ENCODE data around the gene SIGLEC11. TPM values are rescaled to one million over a fixed set of nuclear protein-coding genes. Genes with fewer than 3 reads are reported as not detected.

Gene SIGLEC11
- total RNA-seq, 1 experiment from 2014 or later, result not detected

DNA sequence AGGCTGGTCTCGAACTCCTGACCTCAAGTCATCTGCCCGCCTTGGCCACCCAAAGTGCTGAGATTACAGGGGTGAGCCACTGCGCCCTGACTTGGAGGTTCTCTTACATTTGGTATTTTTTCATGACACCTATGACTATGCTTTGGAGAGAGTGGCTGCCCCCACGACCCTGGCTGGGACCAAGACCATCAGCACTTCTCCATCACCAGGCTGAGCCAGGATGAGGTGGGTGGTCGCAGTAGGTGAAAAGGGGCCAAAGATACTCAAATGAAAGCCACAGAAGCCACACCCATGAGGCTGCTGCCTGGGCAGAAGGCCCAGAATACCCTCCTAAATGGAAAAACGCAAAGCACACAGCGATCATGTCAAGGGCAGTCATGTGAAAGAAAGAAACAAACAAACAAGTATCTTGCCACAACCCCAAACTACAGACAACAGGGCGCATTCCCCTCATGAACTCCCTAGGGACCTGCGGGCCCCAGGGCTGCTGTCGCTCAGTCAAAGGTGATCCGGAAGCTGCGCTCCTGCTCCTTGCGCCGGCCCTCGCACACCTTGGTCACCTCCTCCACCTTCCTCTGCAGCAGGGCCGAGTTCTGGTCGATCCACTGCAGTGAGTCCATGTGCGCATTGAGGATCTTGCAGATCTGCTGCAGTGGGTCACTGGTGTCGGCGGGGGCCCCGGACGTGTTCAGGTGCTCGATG, 53.1 kb downstream of the SIGLEC11 start:
- Histone ChIP-seq H3K9me2 (replicated peaks; ENCODE audit: low read length) (no peaks in the 10 kb centered on the region), H3K79me2 (ENCODE audit: low read length) (no peaks in the 10 kb centered on the region; the same call in 1 of the 2 replicates), H2AFZ (ENCODE audit: low read length) (no peak overlapping the region), H3F3A (ENCODE audit: low read length, unreplicated experiment) (no peaks in the 10 kb centered on the region), H4K20me1 (ENCODE audit: low read length) (peaks cover 28% of the 10 kb centered on the region), H3K4me2 (ENCODE audit: low read length) (no peak overlapping the region), H3K36me3 (ENCODE audit: low read depth, low read length) (peaks cover 46% of the 10 kb centered on the region), H3K27ac (ENCODE audit: low read length) (no peak overlapping the region), H3K27me3 (ENCODE audit: low read length) (no peaks in the 10 kb centered on the region), H3K9me3 (ENCODE audit: low read length) (no peaks in the 10 kb centered on the region), H3K9ac (ENCODE audit: low read length) (no peak overlapping the region), H3K4me1 (ENCODE audit: insufficient read depth, low read length) (no peaks in the 10 kb centered on the region), H3K4me3 (ENCODE audit: low read length) (no peak overlapping the region)
- DNase-seq, result no peak
- BruUV-seq (replicated peaks), result no TSS peak
- TF ChIP-seq EZH2 (IDR thresholded peaks at IDR 0.05; ENCODE audit: low read length, unreplicated experiment) (no peak), EZH2phosphoT487 (IDR thresholded peaks at IDR 0.05; ENCODE audit: borderline replicate concordance, low read length) (no peak)
- TF ChIP-seq, protein P1, sequence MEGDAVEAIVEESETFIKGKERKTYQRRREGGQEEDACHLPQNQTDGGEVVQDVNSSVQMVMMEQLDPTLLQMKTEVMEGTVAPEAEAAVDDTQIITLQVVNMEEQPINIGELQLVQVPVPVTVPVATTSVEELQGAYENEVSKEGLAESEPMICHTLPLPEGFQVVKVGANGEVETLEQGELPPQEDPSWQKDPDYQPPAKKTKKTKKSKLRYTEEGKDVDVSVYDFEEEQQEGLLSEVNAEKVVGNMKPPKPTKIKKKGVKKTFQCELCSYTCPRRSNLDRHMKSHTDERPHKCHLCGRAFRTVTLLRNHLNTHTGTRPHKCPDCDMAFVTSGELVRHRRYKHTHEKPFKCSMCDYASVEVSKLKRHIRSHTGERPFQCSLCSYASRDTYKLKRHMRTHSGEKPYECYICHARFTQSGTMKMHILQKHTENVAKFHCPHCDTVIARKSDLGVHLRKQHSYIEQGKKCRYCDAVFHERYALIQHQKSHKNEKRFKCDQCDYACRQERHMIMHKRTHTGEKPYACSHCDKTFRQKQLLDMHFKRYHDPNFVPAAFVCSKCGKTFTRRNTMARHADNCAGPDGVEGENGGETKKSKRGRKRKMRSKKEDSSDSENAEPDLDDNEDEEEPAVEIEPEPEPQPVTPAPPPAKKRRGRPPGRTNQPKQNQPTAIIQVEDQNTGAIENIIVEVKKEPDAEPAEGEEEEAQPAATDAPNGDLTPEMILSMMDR (conservative IDR thresholded peaks at IDR 0.05; ENCODE audit: low read depth, low read length), result no peak
- POLR2A ChIA-PET (ENCODE audit: unreplicated experiment), result no interaction called here
- CTCF ChIA-PET, result no interaction called here
- intact Hi-C loops (cut with micrococcal nuclease), result no loop called here
- no peak for ATAC-seq

DNA sequence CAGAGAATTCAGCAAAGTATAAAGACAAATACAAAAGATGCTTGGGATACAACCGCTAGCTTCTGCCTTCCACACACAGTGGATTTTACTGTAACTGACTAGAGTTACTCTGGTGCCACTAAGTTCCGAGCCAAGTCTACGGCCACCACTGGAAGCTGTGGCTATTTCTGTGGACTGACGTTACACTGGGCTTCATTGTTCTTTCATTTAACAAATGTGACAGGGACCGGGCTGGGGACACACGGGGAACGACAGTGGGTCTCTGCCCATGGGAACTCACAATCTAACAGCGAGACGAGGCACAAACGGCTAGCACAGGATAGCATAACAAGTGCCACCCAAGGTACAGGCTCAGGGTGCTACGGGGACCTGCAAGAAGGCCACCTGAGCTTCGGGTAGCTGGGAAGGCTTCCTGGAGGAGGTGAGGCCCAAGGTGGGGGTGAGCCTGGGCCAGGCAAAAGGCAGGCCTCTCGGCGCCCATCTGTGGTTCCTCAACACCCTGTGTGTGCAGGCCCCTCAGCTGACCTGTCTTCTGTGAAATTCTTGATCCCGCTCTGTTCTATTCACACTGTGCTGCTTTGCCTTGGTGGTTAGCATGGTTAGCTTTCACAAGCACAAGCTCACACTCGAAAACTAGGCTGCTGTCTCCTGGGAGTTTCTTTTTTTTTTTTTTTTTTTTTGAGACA, 54.0 kb downstream of the SIGLEC11 start:
- peaks cover 39% of the 10 kb centered on the region for H3K36me3 ChIP-seq (ENCODE audit: low read depth, low read length)
- intact Hi-C loops (cut with micrococcal nuclease), result no loop called here
- no peaks in the 10 kb centered on the region for H3K9me2 ChIP-seq (replicated peaks; ENCODE audit: low read length)
- DNase-seq (no peak), ATAC-seq (no peak)
- H2AFZ ChIP-seq (ENCODE audit: low read length), result no peak overlapping the region
- no peaks in the 10 kb centered on the region for H3K4me1 ChIP-seq (ENCODE audit: insufficient read depth, low read length)
- TSS peak; percentile 33 for BruUV-seq (replicated peaks)
- no peaks in the 10 kb centered on the region for H3K79me2 ChIP-seq (ENCODE audit: low read length)
- no peak overlapping the region for H3K9ac ChIP-seq (ENCODE audit: low read length)
- no peak for TF ChIP-seq EZH2 (IDR thresholded peaks at IDR 0.05; ENCODE audit: low read length, unreplicated experiment)
- TF ChIP-seq, protein P1 (conservative IDR thresholded peaks at IDR 0.05; ENCODE audit: low read depth, low read length), result no peak
- no peak for TF ChIP-seq EZH2phosphoT487 (IDR thresholded peaks at IDR 0.05; ENCODE audit: borderline replicate concordance, low read length)
- POLR2A ChIA-PET (ENCODE audit: unreplicated experiment), result interaction anchor here (0.6 kb wide), 1 partner anchor 705 kb away, joined by 6 read pairs; no protein-coding TSS in a partner anchor
- H3K4me2 ChIP-seq (ENCODE audit: low read length), result no peak overlapping the region
- CTCF ChIA-PET, result no interaction called here
- no peaks in the 10 kb centered on the region for H3K27me3 ChIP-seq (ENCODE audit: low read length)
- H4K20me1 ChIP-seq (ENCODE audit: low read length), result peaks cover 28% of the 10 kb centered on the region
- H3K9me3 ChIP-seq (ENCODE audit: low read length), result no peaks in the 10 kb centered on the region
- no peak overlapping the region for H3K4me3 ChIP-seq (ENCODE audit: low read length)
- no peak overlapping the region for H3K27ac ChIP-seq (ENCODE audit: low read length)
- H3F3A ChIP-seq (ENCODE audit: low read length, unreplicated experiment), result no peaks in the 10 kb centered on the region

DNA sequence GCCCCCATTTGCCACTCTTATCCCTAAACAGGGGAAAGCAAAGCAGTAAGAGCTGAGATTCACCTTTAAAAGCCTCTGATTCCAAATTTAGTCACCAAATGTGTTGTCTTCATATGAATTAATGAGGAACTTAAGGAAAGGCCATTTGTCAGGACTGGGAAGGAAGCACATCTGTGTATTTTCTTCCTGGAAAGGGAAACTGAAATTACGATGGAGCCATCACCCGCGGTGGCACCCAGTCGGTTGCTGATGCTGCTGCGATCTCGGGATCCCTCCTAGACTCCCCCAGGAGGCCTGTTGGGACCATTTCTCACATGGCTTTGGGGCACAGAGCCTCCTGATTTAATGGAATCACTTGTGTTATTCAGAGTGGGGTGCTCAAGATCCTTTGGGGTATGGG, 56.8 kb downstream of the SIGLEC11 start:
- no peak for TF ChIP-seq EZH2 (IDR thresholded peaks at IDR 0.05; ENCODE audit: low read length, unreplicated experiment)
- no peak for TF ChIP-seq EZH2phosphoT487 (IDR thresholded peaks at IDR 0.05; ENCODE audit: borderline replicate concordance, low read length)
- TF ChIP-seq, protein P1 (conservative IDR thresholded peaks at IDR 0.05; ENCODE audit: low read depth, low read length), result no peak
- no peak for ATAC-seq
- no peaks in the 10 kb centered on the region for H3K9me2 ChIP-seq (replicated peaks; ENCODE audit: low read length)
- ChIA-PET CTCF (no interaction called here), POLR2A (ENCODE audit: unreplicated experiment) (no interaction called here)
- peaks cover 22% of the 10 kb centered on the region for H3K36me3 ChIP-seq (ENCODE audit: low read depth, low read length)
- no peak overlapping the region for H3K4me2 ChIP-seq (ENCODE audit: low read length)
- BruUV-seq (replicated peaks), result no TSS peak
- H3K4me3 ChIP-seq (ENCODE audit: low read length), result no peak overlapping the region
- H3K4me1 ChIP-seq (ENCODE audit: insufficient read depth, low read length), result no peaks in the 10 kb centered on the region
- intact Hi-C loops (cut with micrococcal nuclease), result no loop called here
- H3K9ac ChIP-seq (ENCODE audit: low read length), result no peak overlapping the region
- H3K27me3 ChIP-seq (ENCODE audit: low read length), result no peaks in the 10 kb centered on the region
- no peak for DNase-seq
- no peak overlapping the region for H3K27ac ChIP-seq (ENCODE audit: low read length)
- no peaks in the 10 kb centered on the region for H3K79me2 ChIP-seq (ENCODE audit: low read length)
- peaks cover 24% of the 10 kb centered on the region for H4K20me1 ChIP-seq (ENCODE audit: low read length)
- H3K9me3 ChIP-seq (ENCODE audit: low read length), result no peaks in the 10 kb centered on the region
- no peaks in the 10 kb centered on the region for H3F3A ChIP-seq (ENCODE audit: low read length, unreplicated experiment)
- H2AFZ ChIP-seq (ENCODE audit: low read length), result no peak overlapping the region

Measured in PC-3 (cell line).